IPS-18c (cell line): Measurements from ENCODE around the gene MAN1C1.

ENCODE experiments used
- H3K4me3 ChIP-seq: 2 replicates; pipeline ENCODE4 v1.7.0; 2013; ENCODE audit warnings: low read depth, mild to moderate bottlenecking, low read length, moderate library complexity; ENCODE audit not compliant: insufficient read depth
- H3K9me3 ChIP-seq: one replicate; pipeline ENCODE4 v1.6.1; 2013; ENCODE audit warnings: mild to moderate bottlenecking, low read length, moderate library complexity; ENCODE audit not compliant: control insufficient read depth, insufficient read depth

The MAN1C1 gene

DNA sequence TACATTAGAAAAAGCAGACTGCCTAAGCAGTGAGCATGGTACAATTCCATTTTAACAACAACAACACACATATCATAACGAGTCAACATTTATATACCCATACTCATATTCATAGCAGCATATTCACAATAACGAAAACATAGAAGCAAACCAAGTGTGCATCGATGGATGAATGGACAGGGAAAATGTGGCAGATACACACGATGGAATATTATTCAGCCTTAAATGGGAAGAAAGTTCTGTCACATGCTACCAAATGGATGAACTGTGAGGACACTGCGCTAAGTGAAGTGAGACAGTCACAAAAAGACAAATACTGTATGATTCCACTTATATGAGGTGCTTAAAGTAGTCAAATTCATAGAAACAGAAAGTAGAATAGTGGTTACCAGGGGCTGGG is 9.5 kb upstream of the MAN1C1 start:
- Histone ChIP-seq H3K4me3 (no peak overlapping the region), H3K9me3 (peaks cover 2% of the 10 kb centered on the region)

DNA sequence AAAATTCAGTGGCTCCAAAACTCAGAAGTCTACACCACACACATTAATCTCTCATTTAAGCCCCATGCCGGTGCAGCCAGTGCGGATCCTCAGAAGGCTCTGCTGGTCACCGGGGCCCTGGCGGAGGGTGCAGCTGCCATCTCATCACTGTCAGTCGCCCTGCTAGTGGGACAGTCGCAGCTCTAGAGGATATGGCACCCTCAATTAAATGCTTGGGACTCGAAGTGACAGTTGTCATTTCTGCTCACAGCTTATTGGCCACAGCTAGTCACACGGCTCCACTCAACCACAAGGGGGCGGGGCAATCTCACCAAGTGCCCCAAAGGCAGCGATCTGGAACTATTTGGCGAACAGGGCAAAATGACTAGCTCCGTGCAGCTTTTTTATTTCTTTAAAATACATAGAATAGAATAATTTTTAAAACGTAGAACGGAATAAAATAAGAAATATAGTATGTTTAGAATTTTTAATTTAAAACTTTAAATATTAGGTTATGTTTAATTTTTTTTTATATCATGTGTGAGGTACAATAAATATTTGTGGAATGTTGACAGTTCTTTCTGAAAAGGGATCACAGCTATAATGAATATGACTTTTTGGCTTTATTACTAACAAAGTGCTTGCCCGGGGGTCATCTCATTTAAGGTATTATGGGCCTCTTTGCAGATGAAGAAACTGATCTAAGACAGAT is 8.0 kb upstream of the MAN1C1 start:
- no peaks in the 10 kb centered on the region for H3K9me3 ChIP-seq
- H3K4me3 ChIP-seq, result no peak overlapping the region

DNA sequence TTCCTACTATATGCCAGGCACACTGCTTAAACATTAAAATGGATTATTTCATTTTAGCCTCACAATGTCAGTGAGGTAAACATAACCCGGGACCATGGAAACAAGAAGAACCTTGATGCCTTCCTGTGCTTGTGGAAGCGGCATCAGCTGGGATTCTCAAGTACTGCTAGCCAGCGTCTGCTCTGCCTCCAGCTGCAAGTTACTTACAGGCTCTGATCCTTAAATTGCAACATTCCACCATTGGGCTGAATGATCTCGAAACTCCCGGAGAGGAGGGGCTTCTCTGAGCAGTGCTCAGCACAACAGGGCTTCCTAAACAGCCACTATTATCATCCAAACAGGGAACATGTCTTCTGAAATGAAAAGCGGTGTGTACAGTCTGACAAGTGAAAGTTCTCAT is 6.7 kb upstream of the MAN1C1 start:
- Histone ChIP-seq H3K4me3 (no peak overlapping the region), H3K9me3 (no peaks in the 10 kb centered on the region)

- Histone ChIP-seq H3K4me3 (no peak overlapping the region), H3K9me3 (no peaks in the 10 kb centered on the region)
These were observed 5.6 kb upstream of the MAN1C1 start for GRCh38 chr1:25610822-25611630.

DNA sequence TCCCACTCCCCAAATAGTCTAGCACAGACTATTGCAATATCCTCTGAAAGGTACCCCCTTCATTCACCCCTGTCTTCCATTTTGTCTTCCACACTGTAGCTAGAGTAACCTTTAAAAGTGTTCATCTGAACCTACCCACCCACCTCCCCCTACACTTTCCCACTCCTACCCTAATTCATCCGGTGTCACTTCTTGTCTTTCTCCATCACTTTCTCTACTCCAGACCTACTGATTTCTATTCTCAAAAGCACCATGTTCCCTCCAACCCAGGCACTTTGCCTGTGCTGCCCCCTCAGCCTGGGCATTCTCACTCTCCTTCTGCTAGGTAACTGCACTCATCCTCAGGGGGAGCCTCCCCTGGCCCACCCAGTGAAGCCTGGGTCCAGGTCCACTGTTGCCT is 4.7 kb upstream of the MAN1C1 start:
- no peaks in the 10 kb centered on the region for H3K9me3 ChIP-seq
- H3K4me3 ChIP-seq, result no peak overlapping the region

DNA sequence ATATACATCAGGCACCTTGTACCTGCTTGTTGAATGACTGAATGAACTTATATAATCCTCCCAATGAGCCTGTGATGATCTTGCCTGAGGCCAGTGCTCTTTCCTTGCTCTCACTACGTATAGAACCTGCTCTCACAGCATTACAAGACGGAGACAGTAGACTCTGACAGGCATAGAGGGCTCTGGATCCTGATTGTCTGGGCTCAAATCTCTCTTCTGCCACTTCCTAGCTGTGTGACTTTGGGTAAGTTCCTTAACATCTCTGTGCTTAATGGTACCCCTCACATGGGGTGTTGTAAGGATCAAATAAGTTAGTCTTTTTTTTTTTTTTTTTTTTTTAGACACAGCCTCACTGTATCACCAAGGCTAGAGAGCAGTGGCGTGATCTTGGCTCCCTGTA is 4.2 kb upstream of the MAN1C1 start:
- H3K9me3 ChIP-seq, result no peaks in the 10 kb centered on the region

DNA sequence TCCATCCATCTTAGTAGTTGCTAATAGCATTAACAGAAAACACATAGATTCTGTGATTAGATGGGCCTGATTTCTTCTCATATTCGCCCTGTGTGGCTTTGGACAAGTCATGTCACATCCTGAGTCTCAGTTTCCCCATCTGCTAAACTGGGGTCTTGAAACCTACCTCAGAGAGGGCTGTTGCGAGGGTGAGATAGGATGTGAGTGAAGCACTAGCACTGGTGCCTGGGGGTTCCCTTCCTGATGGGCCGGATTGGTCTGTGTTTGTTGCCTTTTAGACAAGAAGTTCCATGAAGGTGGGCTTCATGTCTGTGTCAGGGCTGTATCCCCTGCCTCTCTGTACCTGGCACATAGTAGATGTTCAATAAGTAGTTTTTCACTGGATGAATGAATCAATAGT is 3.5 kb upstream of the MAN1C1 start:
- H3K9me3 ChIP-seq, result no peaks in the 10 kb centered on the region
- no peak overlapping the region for H3K4me3 ChIP-seq

More for the DNA sequence above, 4.2 kb upstream of the MAN1C1 start:
- H3K4me3 ChIP-seq, result no peak overlapping the region

- Histone ChIP-seq H3K9me3 (no peaks in the 10 kb centered on the region), H3K4me3 (no peak overlapping the region)
These were observed 2.0 kb upstream of the MAN1C1 start for GRCh38 chr1:25614501-25615171.

- Histone ChIP-seq H3K9me3 (no peaks in the 10 kb centered on the region), H3K4me3 (no peak overlapping the region)
These were observed 1.4 kb upstream of the MAN1C1 start for GRCh38 chr1:25615172-25615541.

DNA sequence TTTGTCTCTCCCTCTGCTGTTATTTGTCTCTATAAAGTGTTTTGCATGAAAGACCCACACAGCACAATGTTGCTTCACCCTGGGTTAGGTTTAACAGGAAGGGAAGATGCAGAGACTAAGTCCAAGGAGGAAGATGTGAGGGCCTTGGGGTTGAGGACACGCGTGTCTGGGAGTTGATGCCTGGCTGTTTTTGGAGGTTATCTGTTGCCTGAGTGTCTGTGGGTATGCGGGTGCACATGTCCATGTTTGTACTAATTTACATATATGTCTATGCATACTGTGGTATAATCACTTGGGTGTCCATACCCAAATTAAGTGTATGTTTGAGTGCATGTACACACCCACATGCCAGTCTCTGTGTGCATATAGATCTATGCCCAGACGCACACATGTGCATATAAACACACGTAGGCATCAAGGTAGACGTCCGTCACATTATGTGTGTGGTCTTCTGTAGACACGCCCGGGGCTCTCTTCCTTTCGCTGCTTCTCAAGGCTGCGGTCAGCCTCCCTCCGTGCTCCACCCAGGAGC is 962 bp upstream of the MAN1C1 start:
- peak overlapping the region; percentile 68 for H3K4me3 ChIP-seq

GRCh38 chr1:25616987-25617624 is 515 bp downstream of the MAN1C1 start:
- H3K9me3 ChIP-seq, result no peaks in the 10 kb centered on the region
- H3K4me3 ChIP-seq, result peak overlapping the region; percentile 88

More for the DNA sequence above, 962 bp upstream of the MAN1C1 start:
- no peaks in the 10 kb centered on the region for H3K9me3 ChIP-seq

DNA sequence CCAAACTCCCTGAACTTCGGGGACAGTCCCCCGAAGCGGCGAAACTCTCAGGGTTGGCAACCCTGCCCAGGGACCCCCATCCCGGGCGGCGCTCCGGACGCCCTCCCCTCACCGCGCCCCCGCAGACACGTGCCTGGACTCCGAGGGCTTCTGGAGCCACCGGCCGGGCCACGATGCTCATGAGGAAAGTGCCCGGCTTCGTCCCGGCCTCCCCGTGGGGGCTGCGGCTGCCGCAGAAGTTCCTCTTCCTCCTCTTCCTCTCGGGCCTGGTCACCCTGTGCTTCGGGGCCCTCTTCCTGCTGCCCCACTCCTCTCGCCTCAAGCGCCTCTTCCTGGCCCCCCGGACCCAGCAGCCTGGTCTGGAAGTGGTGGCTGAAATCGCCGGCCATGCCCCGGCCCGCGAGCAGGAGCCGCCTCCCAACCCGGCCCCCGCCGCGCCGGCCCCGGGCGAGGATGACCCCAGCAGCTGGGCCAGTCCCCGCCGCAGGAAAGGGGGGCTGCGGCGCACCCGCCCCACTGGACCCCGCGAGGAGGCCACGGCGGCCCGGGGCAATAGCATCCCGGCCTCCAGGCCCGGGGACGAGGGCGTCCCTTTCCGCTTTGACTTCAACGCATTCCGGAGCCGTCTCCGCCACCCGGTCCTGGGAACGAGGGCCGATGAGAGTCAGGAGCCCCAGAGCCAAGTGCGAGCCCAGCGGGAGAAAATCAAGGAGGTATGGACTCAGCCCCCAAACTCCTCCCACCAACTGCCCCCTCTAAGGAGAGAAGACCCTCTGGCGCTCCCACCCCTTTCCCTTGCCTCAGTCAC is 1.2 kb downstream of the MAN1C1 start:
- Histone ChIP-seq H3K4me3 (peak overlapping the region; percentile 63), H3K9me3 (no peaks in the 10 kb centered on the region)

DNA sequence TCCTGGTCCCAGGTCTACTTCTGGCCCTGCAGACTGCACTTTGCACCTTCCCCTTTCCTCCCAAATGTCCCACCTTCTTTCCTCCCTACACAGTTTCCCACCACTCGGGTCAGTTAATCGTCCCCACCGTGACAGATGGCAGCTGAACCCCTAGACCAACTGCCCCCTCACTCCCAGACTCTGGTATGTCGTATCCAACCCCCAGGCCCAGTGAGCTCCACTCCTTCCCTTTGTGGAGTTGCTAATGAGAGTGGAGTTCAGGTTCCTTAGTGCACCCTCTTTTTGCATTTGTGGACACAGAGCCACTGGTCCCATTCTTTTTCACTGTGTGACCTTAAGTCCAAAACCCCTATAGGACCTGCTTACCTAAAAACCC is 1.8 kb downstream of the MAN1C1 start:
- H3K4me3 ChIP-seq, result peak overlapping the region; percentile 63; the same call in 1 of the 2 replicates
- H3K9me3 ChIP-seq, result no peaks in the 10 kb centered on the region

GRCh38 chr1:25619101-25619890 is 2.7 kb downstream of the MAN1C1 start:
- H3K9me3 ChIP-seq, result no peaks in the 10 kb centered on the region
- no peak overlapping the region for H3K4me3 ChIP-seq

DNA sequence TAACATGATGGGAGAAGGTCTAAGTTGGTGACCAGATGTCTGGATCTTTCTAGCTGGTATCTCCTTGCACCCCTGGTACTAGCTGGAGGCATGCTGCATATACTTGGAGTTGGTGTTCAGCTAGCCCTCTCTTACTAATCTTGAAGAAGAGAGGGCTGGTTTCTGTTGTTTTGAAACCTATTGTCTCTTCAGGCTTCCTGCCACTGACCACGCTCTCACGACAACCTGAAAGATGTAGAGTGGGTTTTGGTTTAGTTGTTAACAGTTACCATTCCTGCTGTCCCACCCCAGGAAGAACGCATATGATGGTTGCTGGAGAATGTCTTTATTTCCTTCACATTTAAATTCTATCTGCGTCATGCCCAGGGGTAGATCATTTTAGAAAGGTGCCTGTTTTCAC is 3.6 kb downstream of the MAN1C1 start:
- Histone ChIP-seq H3K4me3 (no peak overlapping the region), H3K9me3 (no peaks in the 10 kb centered on the region)

DNA sequence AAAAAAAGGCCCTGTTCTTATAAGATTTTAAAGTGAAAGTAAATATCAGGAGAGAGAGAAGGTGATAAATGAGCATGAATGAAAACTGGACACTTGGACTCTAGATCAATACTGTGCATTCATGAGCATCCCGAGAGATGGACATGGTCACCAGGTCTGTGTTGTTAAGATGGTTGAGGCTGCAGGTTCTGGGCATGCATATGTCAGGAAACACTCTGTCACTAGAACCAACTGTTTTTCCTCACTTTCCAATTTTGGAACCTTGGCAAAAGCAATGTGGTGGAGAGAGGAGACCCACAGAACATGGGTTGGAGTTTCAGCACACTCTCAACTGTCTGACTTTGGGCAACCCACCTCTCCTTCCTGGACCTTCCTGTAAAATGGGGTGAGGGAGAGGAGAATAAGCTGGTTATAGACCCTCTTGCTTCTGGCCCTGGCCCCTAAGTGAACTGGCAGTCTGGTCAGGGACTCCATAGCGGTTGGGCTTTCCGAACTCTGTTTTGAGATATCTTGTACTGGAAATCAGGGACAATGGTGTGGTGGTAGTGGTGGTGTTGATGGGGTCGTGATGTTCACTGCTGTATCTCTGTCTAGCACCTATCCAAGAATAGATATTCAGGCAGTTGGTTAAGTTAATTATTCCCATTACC is 4.2 kb downstream of the MAN1C1 start:
- Histone ChIP-seq H3K9me3 (no peaks in the 10 kb centered on the region), H3K4me3 (no peak overlapping the region)
